MM.1S (cell line): Measurements from ENCODE around the gene C1orf56.

Experiments used
- CTCF ChIP-seq: fragments of 300-600 bp; sonication (generic); IDR thresholded peaks from 2 replicates; pipeline ENCODE4 v1.5.1; 2016; ENCODE audit warnings: antibody characterized with exemption, low read length, mixed read lengths
- EZH2phosphoT487 ChIP-seq: fragments of 300-600 bp; sonication (generic); IDR thresholded peaks from 2 replicates; pipeline ENCODE4 v1.6.1; 2018; ENCODE audit warnings: antibody characterized with exemption, low read length

- TF ChIP-seq CTCF = no peak
- TF ChIP-seq EZH2phosphoT487 = no peak
Measured at GRCh38 chr1:151062741-151063371, 15.3 kb downstream of the C1orf56 start.
